Mucosa of stomach (tissue), 1 donor: ENCODE measurements around the gene PSD.
"Not testable (repeated sequence)": the region's sequence is repeated elsewhere in the genome, so short reads cannot be mapped to it uniquely, and the experiment has no call there.

ENCODE experiments used
- H3K27me3 ChIP-seq: one replicate; pipeline ENCODE4 v1.7.0; 2013; ENCODE audit warnings: mild to moderate bottlenecking, low read length; ENCODE audit not compliant: control insufficient read depth, insufficient read depth
- H3K36me3 ChIP-seq: one replicate; pipeline ENCODE4 v1.7.0; 2013; ENCODE audit warnings: low read length; ENCODE audit not compliant: control insufficient read depth, insufficient read depth
- H3K4me1 ChIP-seq: one replicate; pipeline ENCODE4 v1.7.0; 2013; ENCODE audit warnings: mild to moderate bottlenecking, low read length; ENCODE audit not compliant: control insufficient read depth, insufficient read depth
- H3K4me3 ChIP-seq: one replicate; pipeline ENCODE4 v1.7.0; 2013; ENCODE audit warnings: low read length
- H3K9ac ChIP-seq: one replicate; pipeline ENCODE4 v1.7.0; 2013; ENCODE audit warnings: mild to moderate bottlenecking, low read length, moderate library complexity
- H3K9me3 ChIP-seq: one replicate; pipeline ENCODE4 v1.7.0; 2013; ENCODE audit warnings: mild to moderate bottlenecking, low read length, moderate library complexity; ENCODE audit not compliant: control insufficient read depth
- donor health status: Pancreatic carcinoma.

Gene PSD

DNA sequence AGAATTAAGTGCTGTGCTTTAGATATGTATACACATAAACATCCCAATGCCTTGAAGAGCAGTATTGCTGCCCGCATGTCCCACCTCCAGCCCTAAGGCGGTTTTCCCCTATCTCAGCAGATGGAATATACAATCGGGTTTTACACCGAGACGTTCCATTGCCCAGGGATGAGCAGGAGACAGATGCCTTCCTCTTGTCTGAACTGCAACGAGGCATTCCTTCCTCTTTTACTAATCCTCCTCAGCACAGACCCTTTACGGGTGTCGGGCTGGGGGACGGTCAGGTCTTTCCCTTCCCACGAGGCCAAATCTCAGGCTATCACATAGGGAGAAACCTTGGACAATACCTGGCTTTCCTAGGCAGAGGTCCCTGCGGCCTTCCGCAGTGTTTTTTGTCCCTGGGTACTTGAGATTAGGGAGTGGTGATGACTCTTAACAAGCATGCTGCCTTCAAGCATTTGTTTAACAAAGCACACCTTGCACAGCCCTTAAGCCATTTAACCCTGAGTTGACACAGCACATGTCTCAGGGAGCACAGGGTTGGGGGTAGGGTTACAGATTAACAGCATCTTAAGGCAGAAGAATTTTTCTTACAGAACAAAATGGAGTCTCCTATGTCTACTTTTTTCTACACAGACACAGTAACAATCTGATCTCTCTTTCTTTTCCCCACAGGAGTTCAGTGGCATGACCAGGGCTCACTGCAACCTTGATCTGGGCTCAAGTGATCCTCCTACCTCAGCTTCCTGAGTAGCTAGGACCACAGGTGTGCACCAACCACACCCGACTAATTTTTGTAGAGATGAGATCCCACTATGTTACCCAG lies 36.3 kb upstream of the PSD start:
- not testable (repeated sequence) for H3K27me3 ChIP-seq, H3K36me3 ChIP-seq, H3K9ac ChIP-seq, H3K9me3 ChIP-seq, H3K4me3 ChIP-seq
- H3K4me1 ChIP-seq = peaks cover 14% of the 10 kb centered on the region

DNA sequence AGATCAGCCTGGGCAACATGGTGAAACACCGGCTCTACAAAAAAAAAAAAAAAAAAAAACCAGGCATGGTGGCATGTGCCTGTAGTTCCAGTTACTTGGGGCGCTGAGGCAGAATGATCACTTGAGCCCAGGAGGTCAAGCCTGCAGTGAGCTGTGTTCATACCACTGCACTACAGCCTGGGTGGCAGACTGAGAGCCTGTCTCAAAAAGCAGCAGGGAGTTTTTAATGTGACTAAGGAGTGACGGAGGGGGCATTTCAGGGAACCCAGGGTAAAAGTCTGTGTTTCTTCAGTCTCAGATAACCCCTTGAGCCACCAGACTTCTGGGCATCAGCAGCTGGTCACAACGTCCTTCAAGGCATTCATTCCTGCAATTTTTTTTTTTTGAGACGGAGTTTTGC lies 34.9 kb upstream of the PSD start:
- no peak overlapping the region for H3K9ac ChIP-seq

DNA sequence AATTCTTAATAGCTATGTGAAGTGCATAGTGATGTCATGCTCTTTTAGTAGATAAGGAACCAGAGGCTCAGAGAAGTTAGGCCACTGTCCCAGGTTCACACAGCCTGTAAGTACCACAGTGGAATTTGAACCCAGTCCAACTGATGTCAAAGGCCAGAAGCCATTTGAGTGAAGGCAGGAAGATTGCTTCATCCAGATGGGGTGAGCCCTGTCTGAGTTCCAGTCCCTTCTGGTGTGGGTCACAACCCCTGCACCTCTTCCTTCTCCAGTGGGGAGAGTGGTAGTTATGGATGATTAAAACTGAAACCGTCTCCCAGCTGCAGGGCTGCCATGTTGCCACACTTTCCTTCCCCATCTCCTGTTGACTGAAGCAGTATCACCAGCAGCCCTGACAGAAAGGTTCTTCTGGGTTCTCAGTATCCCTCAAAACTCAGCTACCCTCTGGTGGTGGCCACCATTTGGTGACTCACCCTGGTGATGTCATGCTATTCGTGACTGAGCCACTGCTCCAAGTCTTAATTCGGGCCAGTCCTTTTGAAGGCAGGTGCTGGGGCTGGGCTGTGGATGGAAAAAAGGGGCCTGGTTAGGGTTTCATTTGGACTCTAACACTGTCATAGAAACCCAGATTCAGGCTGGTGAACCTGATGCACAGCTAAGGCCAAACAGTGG lies 34.2 kb upstream of the PSD start:
- Histone ChIP-seq H3K9me3 (no peaks in the 10 kb centered on the region), H3K9ac (no peak overlapping the region), H3K4me3 (no peak overlapping the region), H3K36me3 (peaks cover 5% of the 10 kb centered on the region), H3K27me3 (no peaks in the 10 kb centered on the region), H3K4me1 (peaks cover 14% of the 10 kb centered on the region)

More for the DNA sequence above, 34.9 kb upstream of the PSD start:
- Histone ChIP-seq H3K9me3 (no peaks in the 10 kb centered on the region), H3K27me3 (no peaks in the 10 kb centered on the region), H3K4me3 (no peak overlapping the region), H3K36me3 (peaks cover 5% of the 10 kb centered on the region), H3K4me1 (peaks cover 14% of the 10 kb centered on the region)

DNA sequence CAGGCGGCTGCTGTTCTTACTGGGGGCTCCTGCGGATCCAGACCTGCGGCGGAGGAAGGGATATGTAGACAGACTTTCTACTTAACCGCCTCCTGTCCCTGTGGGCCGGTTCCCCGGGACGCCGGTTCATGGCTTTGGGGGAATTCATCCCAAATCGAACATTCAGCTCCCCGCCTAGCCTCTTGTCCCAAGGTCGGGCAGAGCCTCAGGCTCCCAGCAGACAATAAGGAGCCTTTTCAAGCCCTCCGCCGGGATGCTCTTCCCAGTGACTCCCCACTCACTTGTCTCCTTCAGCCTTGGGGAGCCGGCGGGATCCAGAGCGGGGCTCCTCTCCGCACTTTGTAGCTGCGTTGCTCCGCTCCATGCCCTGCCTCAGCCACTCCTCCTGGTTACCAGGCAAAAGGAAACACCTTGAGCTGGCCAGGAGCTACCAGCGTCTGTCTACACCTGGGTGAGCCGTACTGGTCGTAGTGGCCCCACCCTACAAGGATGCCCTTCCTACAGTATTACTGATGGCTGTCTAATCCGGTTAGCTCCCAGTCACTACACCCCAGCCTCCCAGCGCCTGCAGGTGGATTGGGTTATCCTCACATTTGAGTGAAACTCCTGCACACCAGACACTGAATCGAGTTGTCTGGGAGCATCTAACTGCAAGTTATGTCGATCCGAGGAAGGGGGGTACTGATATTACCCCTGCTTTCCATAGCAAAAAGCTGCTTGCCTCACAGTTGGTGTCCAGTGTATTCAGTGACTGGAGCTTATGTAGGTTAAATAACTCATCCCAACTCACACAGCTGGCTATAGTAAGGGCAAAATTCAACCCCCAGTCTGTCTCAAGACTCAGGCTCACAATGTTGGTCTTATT lies 32.8 kb upstream of the PSD start, which contains the start of gene C10orf95:
TSS of gene C10orf95 (minus strand) at position 439 of the 865 bp plus-strand sequence. CDS start 450 bp downstream, outside the sequence.
- H3K36me3 ChIP-seq = peaks cover 5% of the 10 kb centered on the region
- no peaks in the 10 kb centered on the region for H3K27me3 ChIP-seq
- H3K9ac ChIP-seq = peak within 1 kb of the TSS; percentile 62
- H3K9me3 ChIP-seq = no peaks in the 10 kb centered on the region
- H3K4me3 ChIP-seq = peak within 1 kb of the TSS; percentile 82
- H3K4me1 ChIP-seq = peaks cover 14% of the 10 kb centered on the region

DNA sequence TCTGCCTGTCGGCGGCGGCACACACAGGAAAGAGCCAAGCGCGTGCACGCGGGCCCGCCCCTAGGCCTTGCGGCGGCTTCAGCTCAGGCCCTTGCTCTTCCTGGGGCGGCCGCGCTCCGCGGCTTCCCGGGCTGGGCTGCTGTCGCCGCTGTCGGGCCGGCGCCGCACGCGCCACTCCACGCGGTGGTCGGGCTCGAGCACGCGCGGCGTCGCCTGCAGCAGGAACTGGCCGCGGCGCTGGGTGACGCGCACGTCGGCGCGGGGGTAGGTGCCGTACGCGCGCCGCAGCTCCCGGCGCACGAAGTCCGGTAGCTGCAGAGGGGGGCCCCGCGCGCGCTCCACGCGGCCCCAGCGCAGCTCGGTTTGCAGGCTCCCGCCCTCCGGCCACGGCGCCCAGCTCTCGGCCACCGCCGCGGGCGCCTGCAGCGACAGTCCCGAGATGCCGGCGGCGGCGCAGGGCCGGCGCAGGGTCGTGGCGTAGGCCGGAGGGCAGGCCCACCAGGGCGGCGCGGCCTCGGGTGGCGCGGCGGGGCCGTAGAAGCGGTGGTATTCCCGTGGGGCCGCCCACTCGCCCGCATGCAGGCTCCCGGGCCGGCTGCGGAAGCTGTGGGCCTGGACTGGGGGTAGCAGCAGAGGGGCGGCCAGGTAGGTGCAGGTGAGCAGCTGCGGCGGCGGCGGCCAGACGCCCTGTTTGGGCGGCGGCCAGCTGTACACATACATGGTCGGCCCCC lies 32.0 kb upstream of the PSD start:
- peak overlapping the region; percentile 82 for H3K4me3 ChIP-seq
- peaks cover 14% of the 10 kb centered on the region for H3K4me1 ChIP-seq
- H3K9ac ChIP-seq = peak overlapping the region; percentile 82
- peaks cover 5% of the 10 kb centered on the region for H3K36me3 ChIP-seq
- no peaks in the 10 kb centered on the region for H3K9me3 ChIP-seq
- no peaks in the 10 kb centered on the region for H3K27me3 ChIP-seq

DNA sequence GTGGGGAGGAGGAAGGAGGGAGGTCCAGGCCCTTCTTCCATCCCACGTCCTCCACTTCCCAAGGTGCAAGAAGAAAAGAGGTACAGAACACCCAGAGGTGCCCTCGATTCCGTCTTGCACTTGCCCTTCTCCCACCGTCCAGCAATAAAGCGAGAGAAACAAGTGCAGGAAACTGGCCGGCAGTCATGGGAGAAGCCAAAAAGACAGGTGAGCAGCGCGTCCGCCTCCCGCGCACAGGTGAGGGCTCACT lies 31.5 kb upstream of the PSD start:
- Histone ChIP-seq H3K4me1 (peaks cover 14% of the 10 kb centered on the region), H3K9ac (peak overlapping the region; percentile 82)

DNA sequence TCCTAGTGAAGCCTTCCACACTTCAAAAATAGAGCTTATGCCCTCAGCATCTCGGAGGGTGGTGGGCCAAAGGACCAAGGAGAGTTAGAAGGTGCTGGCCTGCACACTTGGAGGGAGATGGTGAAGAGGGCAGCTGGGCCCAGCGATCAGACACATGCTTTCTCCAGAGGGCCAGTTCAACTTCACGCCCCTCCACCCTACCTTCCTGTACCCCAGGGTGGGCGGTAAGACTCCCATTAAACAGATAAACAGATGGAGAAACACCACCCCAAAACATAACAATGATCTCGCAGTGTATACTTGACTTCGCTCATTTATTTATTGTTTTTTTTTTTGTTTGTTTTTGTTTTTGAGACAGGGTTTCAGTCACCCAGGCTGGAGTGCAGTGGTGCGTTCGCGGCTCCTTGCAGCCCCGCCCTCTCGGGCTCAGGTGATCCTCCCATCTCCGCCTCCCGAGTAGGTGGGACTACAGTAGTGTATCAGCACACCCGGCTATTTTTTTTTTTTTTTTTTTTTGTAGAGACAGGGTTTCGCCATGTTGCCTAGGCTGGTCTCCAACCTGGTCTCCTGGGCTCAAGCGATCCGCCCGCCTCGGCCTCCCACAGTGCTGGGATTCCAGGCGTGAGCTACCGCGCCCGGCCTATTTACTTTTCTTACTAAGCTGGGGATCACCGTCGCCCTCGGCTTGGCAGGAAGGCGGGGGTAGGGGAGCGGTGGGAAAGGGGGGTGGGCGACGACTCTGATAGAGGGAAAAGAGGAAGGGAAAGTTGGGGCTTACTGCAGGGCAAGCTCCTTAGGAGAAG lies 30.9 kb upstream of the PSD start:
- H3K36me3 ChIP-seq = peaks cover 5% of the 10 kb centered on the region
- H3K9ac ChIP-seq = peak overlapping the region; percentile 82
- H3K4me1 ChIP-seq = peaks cover 14% of the 10 kb centered on the region
- H3K9me3 ChIP-seq = no peaks in the 10 kb centered on the region
- no peaks in the 10 kb centered on the region for H3K27me3 ChIP-seq
- H3K4me3 ChIP-seq = peak overlapping the region; percentile 82

More for the DNA sequence above, 31.5 kb upstream of the PSD start:
- H3K9me3 ChIP-seq = no peaks in the 10 kb centered on the region
- peak overlapping the region; percentile 82 for H3K4me3 ChIP-seq
- peaks cover 5% of the 10 kb centered on the region for H3K36me3 ChIP-seq
- no peaks in the 10 kb centered on the region for H3K27me3 ChIP-seq

DNA sequence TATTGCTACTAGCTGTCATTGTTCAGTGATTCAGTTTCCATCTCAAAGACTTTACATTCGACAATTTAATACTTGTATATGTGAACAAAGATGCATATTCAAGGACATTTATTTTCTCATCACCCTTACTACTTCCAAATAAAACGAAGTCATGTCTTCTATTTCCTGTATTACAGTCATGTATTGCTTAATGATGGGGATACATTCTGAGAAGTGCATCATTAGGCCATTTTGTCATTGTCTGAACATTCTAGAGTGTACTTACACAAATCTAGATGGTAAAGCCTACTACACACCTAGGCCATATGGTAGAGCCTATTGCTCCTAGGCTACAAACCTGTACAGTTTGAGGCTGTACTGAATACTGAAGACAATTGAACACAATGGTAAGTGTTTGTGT lies 26.3 kb upstream of the PSD start:
- H3K9me3 ChIP-seq = no peaks in the 10 kb centered on the region
- H3K4me1 ChIP-seq = no peaks in the 10 kb centered on the region
- H3K36me3 ChIP-seq = no peaks in the 10 kb centered on the region
- H3K4me3 ChIP-seq = no peak overlapping the region
- no peak overlapping the region for H3K9ac ChIP-seq
- no peaks in the 10 kb centered on the region for H3K27me3 ChIP-seq

DNA sequence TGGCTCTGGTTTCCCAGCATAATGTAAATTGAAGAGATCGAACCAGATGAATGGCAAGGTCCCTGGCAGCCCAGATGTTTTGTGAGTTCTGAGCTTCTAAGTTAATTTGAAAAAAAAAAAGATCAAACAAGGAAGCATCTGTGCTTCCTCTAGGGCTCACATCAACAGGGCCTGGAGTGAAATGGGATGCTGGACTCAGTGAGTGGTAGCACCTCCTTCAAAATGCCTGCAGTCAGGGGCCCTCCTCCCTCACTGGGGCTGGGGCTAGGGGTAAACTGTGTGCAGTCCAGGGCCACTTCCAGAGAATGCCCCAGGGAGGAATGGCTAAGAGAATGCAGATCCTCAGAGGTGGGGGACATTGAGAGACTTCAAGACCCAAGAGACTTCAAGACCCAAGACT lies 19.8 kb upstream of the PSD start:
- Histone ChIP-seq H3K27me3 (peaks cover 13% of the 10 kb centered on the region), H3K9me3 (no peaks in the 10 kb centered on the region), H3K9ac (no peak overlapping the region), H3K36me3 (no peaks in the 10 kb centered on the region), H3K4me1 (peaks cover 3% of the 10 kb centered on the region), H3K4me3 (no peak overlapping the region)

DNA sequence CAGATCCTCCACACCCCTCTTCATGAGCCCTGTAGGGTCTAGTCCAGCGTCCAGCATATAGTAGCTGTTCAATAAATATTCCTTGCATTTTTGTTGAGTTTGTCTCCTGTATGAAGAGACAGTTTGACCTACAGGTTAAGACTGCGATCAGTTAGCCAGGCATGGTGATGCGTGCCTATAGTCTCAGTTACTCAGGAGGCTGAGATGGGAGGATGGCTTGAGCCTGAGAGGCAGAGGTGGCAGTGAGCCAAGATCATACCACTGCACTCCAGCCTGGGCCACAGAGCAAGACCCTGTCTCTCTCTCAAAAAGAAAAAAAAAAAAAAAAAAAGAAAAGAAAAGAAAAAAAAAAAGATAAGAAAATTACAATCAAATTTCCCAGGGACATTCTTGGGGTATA lies 18.9 kb upstream of the PSD start:
- no peaks in the 10 kb centered on the region for H3K36me3 ChIP-seq
- H3K4me1 ChIP-seq = peaks cover 3% of the 10 kb centered on the region
- H3K9me3 ChIP-seq = no peaks in the 10 kb centered on the region
- peaks cover 14% of the 10 kb centered on the region for H3K27me3 ChIP-seq
- H3K4me3 ChIP-seq = no peak overlapping the region
- no peak overlapping the region for H3K9ac ChIP-seq

DNA sequence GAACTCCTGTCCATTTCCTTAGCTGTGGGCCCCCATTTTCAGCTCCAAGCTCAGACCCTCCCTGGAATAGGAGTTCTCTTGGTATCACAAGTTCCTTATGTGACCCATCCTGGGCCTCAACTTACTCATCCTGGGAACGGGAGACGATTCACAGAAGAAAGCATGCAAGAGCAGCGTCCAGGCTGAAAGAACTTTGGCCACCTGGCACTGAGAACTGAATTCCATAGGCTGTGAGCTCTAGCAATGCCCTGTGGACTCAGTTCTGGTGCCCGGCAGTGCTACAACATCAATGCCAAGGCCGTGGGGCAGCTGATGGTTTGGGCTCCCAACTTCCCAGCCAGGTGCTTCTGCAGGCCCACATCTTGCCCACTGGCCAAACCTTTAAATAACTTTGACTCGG lies 17.7 kb upstream of the PSD start:
- peaks cover 14% of the 10 kb centered on the region for H3K27me3 ChIP-seq
- no peak overlapping the region for H3K9ac ChIP-seq
- no peak overlapping the region for H3K4me3 ChIP-seq
- no peaks in the 10 kb centered on the region for H3K9me3 ChIP-seq
- H3K36me3 ChIP-seq = no peaks in the 10 kb centered on the region
- H3K4me1 ChIP-seq = peaks cover 9% of the 10 kb centered on the region
